Endothelial cell of umbilical vein (primary cell): ENCODE data around the gene RELCH. TPM values are rescaled to one million over a fixed set of nuclear protein-coding genes. Genes with fewer than 3 reads are reported as not detected.

Source experiments
- BruUV-seq: library from RNA; stranded (reverse); fragments of 400-500 nt; replicated peaks from 2 replicates; lab custom pipeline; 2021; lab: Mats Ljungman, UMichigan
- CTCF ChIA-PET: fragments of 300-600, 350-600 bp; sonication (Branson Sonifier 250); formaldehyde crosslinking; loops from one replicate; lab custom pipeline; 2021; ENCODE audit warnings: antibody characterized with exemption, inconsistent platforms; lab: Charles Lee
- POLR2A ChIA-PET: fragments of 300-600, 350-600 bp; sonication (Branson Sonifier 250); formaldehyde crosslinking; loops from one replicate; lab custom pipeline; 2021; ENCODE audit warnings: antibody characterized with exemption, inconsistent platforms; lab: Charles Lee
- DNase-seq: peaks from one replicate; pipeline ENCODE4 v3.0.0-alpha.2; 2011; ENCODE audit warnings: low read depth, low spot score
- FAIRE-seq: peaks from 2 replicates; lab custom pipeline; 2011; peaks lifted over from hg19 to GRCh38; lab: Jason Lieb, UNC
- H2AFZ ChIP-seq: 2 replicates; pipeline ENCODE4 v1.6.0; 2012; ENCODE audit warnings: low read depth, low read length, control low read depth, inconsistent platforms
- H3K27ac ChIP-seq: 2 replicates; pipeline ENCODE4 v1.5.1; 2011; ENCODE audit warnings: low read depth, mild to moderate bottlenecking, control low read depth, low read length, moderate library complexity; ENCODE audit not compliant: insufficient read depth
- H3K27me3 ChIP-seq, 2 experiments: 2 replicates each; pipeline versions ENCODE4 v1.6.0 to v1.6.1; 2011; ENCODE audit warnings: low read length in 2 of 2, mixed read lengths in 1 of 2; ENCODE audit not compliant: control insufficient read depth in 2 of 2, insufficient read depth in 2 of 2
- H3K36me3 ChIP-seq, 2 experiments: 2 replicates in 1 of 2; 3 replicates in 1 of 2; pipeline ENCODE4 v1.5.1; 2011; ENCODE audit warnings: low read length in 2 of 2, mild to moderate bottlenecking in 1 of 2, moderate library complexity in 1 of 2; ENCODE audit not compliant: control insufficient read depth in 2 of 2, insufficient read depth in 2 of 2; ENCODE audit errors: extremely low read depth in 1 of 2
- H3K4me1 ChIP-seq: 3 replicates; pipeline ENCODE4 v1.5.1; 2011; ENCODE audit warnings: mild to moderate bottlenecking, low read length; ENCODE audit not compliant: control insufficient read depth, insufficient read depth; ENCODE audit errors: extremely low read depth
- H3K4me2 ChIP-seq: 2 replicates; pipeline ENCODE4 v1.6.1; 2011; ENCODE audit warnings: low read length, control low read depth, mixed read lengths; ENCODE audit not compliant: insufficient read depth
- H3K4me3 ChIP-seq, 3 experiments: fragments of 200-600 bp in 1 of 3; sonication (generic), shearing (Covaris generic) in 1 of 3; replicated peaks in 1 of 3; 2 replicates each; pipeline ENCODE4 v1.5.1; 2011 to 2016; ENCODE audit warnings: control low read depth in 3 of 3, low read length in 3 of 3, mild to moderate bottlenecking in 2 of 3, inconsistent platforms in 1 of 3, low read depth in 1 of 3, moderate library complexity in 1 of 3; ENCODE audit not compliant: insufficient read depth in 1 of 3
- H3K79me2 ChIP-seq: 2 replicates; pipeline ENCODE4 v1.6.0; 2012; ENCODE audit warnings: low read length, inconsistent platforms; ENCODE audit not compliant: control insufficient read depth, insufficient read depth
- H3K9ac ChIP-seq: replicated peaks from 2 replicates; pipeline ENCODE3; 2011; ENCODE audit warnings: low read length, control low read depth; ENCODE audit not compliant: insufficient read depth; ENCODE audit errors: extremely low read depth
- H3K9me1 ChIP-seq: replicated peaks from 3 replicates; pipeline ENCODE4 v1.6.0; 2011; ENCODE audit warnings: mild to moderate bottlenecking, low read length; ENCODE audit not compliant: control insufficient read depth, insufficient read depth; ENCODE audit errors: extremely low read depth
- H3K9me3 ChIP-seq: replicated peaks from 2 replicates; pipeline ENCODE4 v1.5.1; 2012; ENCODE audit warnings: low read length, inconsistent platforms; ENCODE audit not compliant: control insufficient read depth, insufficient read depth
- H4K20me1 ChIP-seq: replicated peaks from 2 replicates; pipeline ENCODE3; 2011; ENCODE audit warnings: mild to moderate bottlenecking, low read length; ENCODE audit not compliant: control insufficient read depth, insufficient read depth; ENCODE audit errors: extremely low read depth
- CTCF ChIP-seq, 2 donors: IDR thresholded peaks; 1 replicate in 1 of 2; 2 replicates in 1 of 2; pipeline ENCODE4 v1.5.1; 2011; ENCODE audit warnings: low read length in 2 of 2, mild to moderate bottlenecking in 2 of 2, moderate library complexity in 2 of 2, control low read depth in 1 of 2, inconsistent platforms in 1 of 2, low read depth in 1 of 2; ENCODE audit not compliant: insufficient read depth in 1 of 2; ENCODE audit errors: extremely low read depth in 1 of 2
- EZH2 ChIP-seq: IDR thresholded peaks from 2 replicates; pipeline ENCODE4 v1.6.1; 2012; ENCODE audit warnings: borderline replicate concordance, low read depth, mild to moderate bottlenecking, moderate library complexity, low read length, inconsistent platforms; ENCODE audit not compliant: severe bottlenecking
- FOS ChIP-seq: IDR thresholded peaks from 2 replicates; pipeline ENCODE4 v1.6.1; 2011; ENCODE audit warnings: mild to moderate bottlenecking, low read length, moderate library complexity, borderline replicate concordance; ENCODE audit not compliant: insufficient read depth
- GATA2 ChIP-seq: IDR thresholded peaks from 2 replicates; pipeline ENCODE4 v1.7.0; 2011; ENCODE audit warnings: low read depth, mild to moderate bottlenecking, moderate library complexity, mixed read lengths, low read length; ENCODE audit not compliant: insufficient read length, insufficient read depth
- JUN ChIP-seq: IDR thresholded peaks from 2 replicates; pipeline ENCODE4 v1.6.1; 2011; ENCODE audit warnings: borderline replicate concordance, low read depth; ENCODE audit not compliant: insufficient read length, insufficient read depth
- MAX ChIP-seq: IDR thresholded peaks from 2 replicates; pipeline ENCODE4 v1.6.1; 2011; ENCODE audit not compliant: insufficient read depth, insufficient read length
- MYC ChIP-seq: IDR thresholded peaks from one replicate; pipeline ENCODE4 v1.6.1; 2011; ENCODE audit warnings: mild to moderate bottlenecking, low read depth, low read length
- POLR2A ChIP-seq: IDR thresholded peaks from 2 replicates; pipeline ENCODE4 v1.6.1; 2012; ENCODE audit warnings: low read depth, mild to moderate bottlenecking, control low read depth, low read length
- POLR2AphosphoS5 ChIP-seq: IDR thresholded peaks from 2 replicates; pipeline ENCODE4 v1.6.1; 2012; ENCODE audit warnings: low read depth, mild to moderate bottlenecking, control low read depth, low read length, moderate library complexity; ENCODE audit not compliant: insufficient read depth
- dilution Hi-C: fragments of 300-500 bp; cut with MboI; formaldehyde crosslinking; loops from one replicate; pipeline ENCODE4 v1.15.0; 2019; ENCODE audit warnings: low sequenced_read_pairs; ENCODE audit not compliant: extremely low pct_ligation_motif_present
- intact Hi-C: fragments of 100-400 bp; cut with micrococcal nuclease; formaldehyde crosslinking; loops from one replicate; pipeline ENCODE4 v1.10.0; 2022
- polyA plus RNA-seq, 4 experiments: library from polyadenylated mRNA; depleted of rRNA in 3 of 4; stranded (reverse) in 3 of 4; unstranded in 1 of 4; fragments of >200 nt; gene quantifications; 2 replicates each; pipeline versions ENCODE4 v1.2.1 to v1.2.3, GENCODE V29; 2011 to 2012; ENCODE audit warnings: missing spikeins in 1 of 4
- total RNA-seq: library from RNA; stranded (reverse); gene quantifications from 2 replicates; pipeline ENCODE4 v1.2.3, GENCODE V29; 2021

Gene RELCH
- total and polyA plus RNA-seq, 2 donors (not counting 3 experiments of a cell fraction or from before 2014, with no cell fraction given): 6.6 to 25.2 TPM

GRCh38 chr18:62279561-62279960 lies 92.5 kb downstream of the RELCH start:
- no peaks in the 10 kb centered on the region for H3K9me3 ChIP-seq
- H2AFZ ChIP-seq: no peak overlapping the region
- peaks cover 2 to 7% of the 10 kb centered on the region in 2 experiments for H3K36me3 ChIP-seq
- no peak overlapping the region for H3K27ac ChIP-seq
- H4K20me1 ChIP-seq: no peaks in the 10 kb centered on the region
- H3K4me3 ChIP-seq: no peak overlapping the region
- TF ChIP-seq JUN (no peak), FOS (no peak), MAX (no peak), GATA2 (no peak), MYC (no peak), POLR2A (no peak), POLR2AphosphoS5 (no peak), CTCF (IDR thresholded peaks at IDR 0.05; ENCODE audit: extremely low read depth in 1 of 2, insufficient read depth in 1 of 2, low read depth in 1 of 2, low read length in 2 of 2) (no peak), EZH2 (no peak)
- ChIA-PET CTCF (interaction anchor here (0.9 to 1.0 kb wide), 2 partner anchors 146 to 304 kb away, joined by 3 to 5 read pairs; no protein-coding TSS in a partner anchor), POLR2A (no interaction called here)
- H3K27me3 ChIP-seq: no peaks in the 10 kb centered on the region
- H3K9me1 ChIP-seq: peaks cover 2% of the 10 kb centered on the region
- H3K4me2 ChIP-seq: no peak overlapping the region
- dilution Hi-C loops: no loop called here
- BruUV-seq: no TSS peak
- FAIRE-seq (no peak), DNase-seq (no peak)
- intact Hi-C loops: no loop called here
- no peak overlapping the region for H3K9ac ChIP-seq
- no peaks in the 10 kb centered on the region for H3K79me2 ChIP-seq
- H3K4me1 ChIP-seq: peaks cover 28% of the 10 kb centered on the region
